ENCODE data around the gene CA5B.
"Not testable (repeated sequence)": the region's sequence is repeated elsewhere in the genome, so short reads cannot be mapped to it uniquely, and the experiment has no call there.

DNA sequence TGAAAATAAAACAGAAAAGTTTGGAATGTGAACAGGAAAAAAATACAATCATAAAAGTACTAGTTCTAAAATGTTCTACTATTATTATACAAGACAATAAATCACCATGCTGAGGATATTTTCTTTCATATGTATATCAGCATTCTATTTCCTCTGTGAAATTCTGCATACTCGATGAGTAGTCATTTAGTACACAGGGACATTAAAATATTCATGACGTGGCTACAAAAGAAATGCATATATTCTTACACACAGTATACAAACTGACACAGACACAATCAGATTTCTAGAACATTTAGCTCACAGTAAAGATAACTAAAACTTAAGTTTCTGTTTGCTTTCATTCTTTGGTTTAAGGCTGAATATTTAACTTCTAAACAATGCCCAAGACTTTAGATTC lies 93.3 kb downstream of the CA5B start:
- not testable (repeated sequence) for TF ChIP-seq EED (IDR thresholded peaks at IDR 0.05; ENCODE audit: low read depth); MXI1 (IDR thresholded peaks at IDR 0.05; ENCODE audit: low read depth, low read length); YY1 (IDR thresholded peaks at IDR 0.05; ENCODE audit: low read depth, low read length); BACH1 (IDR thresholded peaks at IDR 0.05; ENCODE audit: borderline replicate concordance); RAD51 (IDR thresholded peaks at IDR 0.05); POLR2A (IDR thresholded peaks at IDR 0.05; ENCODE audit: low read depth, low read length); RAD21 (IDR thresholded peaks at IDR 0.05; ENCODE audit: insufficient read depth, low read depth, low read length); RB1 (IDR thresholded peaks at IDR 0.05; ENCODE audit: borderline replicate concordance); TCF12 (IDR thresholded peaks at IDR 0.05; ENCODE audit: low read depth, low read length)
- TF ChIP-seq, protein P1, sequence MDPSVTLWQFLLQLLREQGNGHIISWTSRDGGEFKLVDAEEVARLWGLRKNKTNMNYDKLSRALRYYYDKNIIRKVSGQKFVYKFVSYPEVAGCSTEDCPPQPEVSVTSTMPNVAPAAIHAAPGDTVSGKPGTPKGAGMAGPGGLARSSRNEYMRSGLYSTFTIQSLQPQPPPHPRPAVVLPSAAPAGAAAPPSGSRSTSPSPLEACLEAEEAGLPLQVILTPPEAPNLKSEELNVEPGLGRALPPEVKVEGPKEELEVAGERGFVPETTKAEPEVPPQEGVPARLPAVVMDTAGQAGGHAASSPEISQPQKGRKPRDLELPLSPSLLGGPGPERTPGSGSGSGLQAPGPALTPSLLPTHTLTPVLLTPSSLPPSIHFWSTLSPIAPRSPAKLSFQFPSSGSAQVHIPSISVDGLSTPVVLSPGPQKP (IDR thresholded peaks at IDR 0.05; ENCODE audit: low read depth, low read length) = not testable (repeated sequence)
- TF ChIP-seq, protein P2, sequence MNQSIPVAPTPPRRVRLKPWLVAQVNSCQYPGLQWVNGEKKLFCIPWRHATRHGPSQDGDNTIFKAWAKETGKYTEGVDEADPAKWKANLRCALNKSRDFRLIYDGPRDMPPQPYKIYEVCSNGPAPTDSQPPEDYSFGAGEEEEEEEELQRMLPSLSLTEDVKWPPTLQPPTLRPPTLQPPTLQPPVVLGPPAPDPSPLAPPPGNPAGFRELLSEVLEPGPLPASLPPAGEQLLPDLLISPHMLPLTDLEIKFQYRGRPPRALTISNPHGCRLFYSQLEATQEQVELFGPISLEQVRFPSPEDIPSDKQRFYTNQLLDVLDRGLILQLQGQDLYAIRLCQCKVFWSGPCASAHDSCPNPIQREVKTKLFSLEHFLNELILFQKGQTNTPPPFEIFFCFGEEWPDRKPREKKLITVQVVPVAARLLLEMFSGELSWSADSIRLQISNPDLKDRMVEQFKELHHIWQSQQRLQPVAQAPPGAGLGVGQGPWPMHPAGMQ (IDR thresholded peaks at IDR 0.05; ENCODE audit: borderline replicate concordance) = not testable (repeated sequence)
- TF ChIP-seq, protein P3, sequence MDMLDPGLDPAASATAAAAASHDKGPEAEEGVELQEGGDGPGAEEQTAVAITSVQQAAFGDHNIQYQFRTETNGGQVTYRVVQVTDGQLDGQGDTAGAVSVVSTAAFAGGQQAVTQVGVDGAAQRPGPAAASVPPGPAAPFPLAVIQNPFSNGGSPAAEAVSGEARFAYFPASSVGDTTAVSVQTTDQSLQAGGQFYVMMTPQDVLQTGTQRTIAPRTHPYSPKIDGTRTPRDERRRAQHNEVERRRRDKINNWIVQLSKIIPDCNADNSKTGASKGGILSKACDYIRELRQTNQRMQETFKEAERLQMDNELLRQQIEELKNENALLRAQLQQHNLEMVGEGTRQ (IDR thresholded peaks at IDR 0.05; ENCODE audit: borderline replicate concordance, low read depth, low read length) = not testable (repeated sequence)
- TF ChIP-seq, protein P4, sequence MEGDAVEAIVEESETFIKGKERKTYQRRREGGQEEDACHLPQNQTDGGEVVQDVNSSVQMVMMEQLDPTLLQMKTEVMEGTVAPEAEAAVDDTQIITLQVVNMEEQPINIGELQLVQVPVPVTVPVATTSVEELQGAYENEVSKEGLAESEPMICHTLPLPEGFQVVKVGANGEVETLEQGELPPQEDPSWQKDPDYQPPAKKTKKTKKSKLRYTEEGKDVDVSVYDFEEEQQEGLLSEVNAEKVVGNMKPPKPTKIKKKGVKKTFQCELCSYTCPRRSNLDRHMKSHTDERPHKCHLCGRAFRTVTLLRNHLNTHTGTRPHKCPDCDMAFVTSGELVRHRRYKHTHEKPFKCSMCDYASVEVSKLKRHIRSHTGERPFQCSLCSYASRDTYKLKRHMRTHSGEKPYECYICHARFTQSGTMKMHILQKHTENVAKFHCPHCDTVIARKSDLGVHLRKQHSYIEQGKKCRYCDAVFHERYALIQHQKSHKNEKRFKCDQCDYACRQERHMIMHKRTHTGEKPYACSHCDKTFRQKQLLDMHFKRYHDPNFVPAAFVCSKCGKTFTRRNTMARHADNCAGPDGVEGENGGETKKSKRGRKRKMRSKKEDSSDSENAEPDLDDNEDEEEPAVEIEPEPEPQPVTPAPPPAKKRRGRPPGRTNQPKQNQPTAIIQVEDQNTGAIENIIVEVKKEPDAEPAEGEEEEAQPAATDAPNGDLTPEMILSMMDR (IDR thresholded peaks at IDR 0.05 in 2 of 3, conservative IDR thresholded peaks at IDR 0.05 in 1 of 3; ENCODE audit: control insufficient read depth in 2 of 3, extremely low read depth in 1 of 3, insufficient read depth in 1 of 3, low read depth in 3 of 3, low read length in 3 of 3) = not testable (repeated sequence)

Measured in GM12878 (cell line).